Osteoblast (primary cell): Measurements from ENCODE around the gene SPATA6L. TPM values are rescaled to one million over a fixed set of nuclear protein-coding genes. Genes with fewer than 3 reads are reported as not detected.

ENCODE experiments used
- DNase-seq: peaks from one replicate; pipeline ENCODE4 v3.0.0; 2011; ENCODE audit warnings: low spot score, mixed read lengths; ENCODE audit not compliant: insufficient read length; ENCODE audit errors: missing footprints
- H2AFZ ChIP-seq: 2 replicates; pipeline ENCODE4 v1.6.0; 2011; ENCODE audit warnings: mild to moderate bottlenecking, low read length
- H3K27ac ChIP-seq: 2 replicates; pipeline ENCODE4 v1.5.1; 2011; ENCODE audit warnings: mild to moderate bottlenecking, low read depth, low read length, moderate library complexity
- H3K27me3 ChIP-seq: 2 replicates; pipeline ENCODE4 v1.6.0; 2012; ENCODE audit warnings: mild to moderate bottlenecking, control low read depth, inconsistent platforms, low read length, moderate library complexity; ENCODE audit not compliant: insufficient read depth
- H3K36me3 ChIP-seq: 2 replicates; pipeline ENCODE4 v1.5.1; 2011; ENCODE audit warnings: mild to moderate bottlenecking, low read length, control low read depth, moderate library complexity; ENCODE audit not compliant: insufficient read depth
- H3K4me1 ChIP-seq: 2 replicates; pipeline ENCODE4 v1.5.1; 2011; ENCODE audit warnings: mild to moderate bottlenecking, low read length, control low read depth, moderate library complexity; ENCODE audit not compliant: insufficient read depth
- H3K4me2 ChIP-seq: 2 replicates; pipeline ENCODE4 v1.6.0; 2011; ENCODE audit warnings: mild to moderate bottlenecking, low read length; ENCODE audit not compliant: insufficient read depth
- H3K4me3 ChIP-seq: fragments of 200-600 bp; sonication (generic); 3 replicates; pipeline ENCODE4 v1.5.1; 2012; ENCODE audit warnings: mild to moderate bottlenecking, low read length, inconsistent platforms; ENCODE audit not compliant: insufficient read depth
- H3K79me2 ChIP-seq: 2 replicates; pipeline ENCODE4 v1.6.0; 2012; ENCODE audit warnings: mild to moderate bottlenecking, low read length, control low read depth, inconsistent platforms; ENCODE audit not compliant: insufficient read depth
- H3K9me3 ChIP-seq: 2 replicates; pipeline ENCODE4 v1.5.1; 2011; ENCODE audit warnings: low read depth, low read length, control low read depth
- H4K20me1 ChIP-seq: 2 replicates; pipeline ENCODE4 v1.6.0; 2012; ENCODE audit warnings: mild to moderate bottlenecking, low read length, control low read depth; ENCODE audit not compliant: insufficient read depth
- total RNA-seq: library from RNA; depleted of rRNA; stranded (reverse); fragments of >200 nt; gene quantifications from 2 replicates; pipeline ENCODE4 v1.2.3, GENCODE V29; 2012
- TF ChIP-seq, protein P1 (sequence below): IDR thresholded peaks from 2 replicates; pipeline ENCODE4 v1.5.1; 2011; ENCODE audit warnings: mild to moderate bottlenecking, low read depth, low read length, moderate library complexity; ENCODE audit errors: extremely low read depth

Gene SPATA6L
- total RNA-seq, 1 donor: 0.72 TPM

GRCh38 chr9:4548811-4549725 lies 117.2 kb downstream of the SPATA6L start:
- H4K20me1 ChIP-seq: no peaks in the 10 kb centered on the region
- H3K4me1 ChIP-seq: peaks cover 18% of the 10 kb centered on the region
- no peaks in the 10 kb centered on the region for H3K9me3 ChIP-seq
- H3K79me2 ChIP-seq: no peaks in the 10 kb centered on the region
- no peak overlapping the region for H2AFZ ChIP-seq
- H3K27me3 ChIP-seq: no peaks in the 10 kb centered on the region
- H3K4me3 ChIP-seq: no peak overlapping the region
- no peaks in the 10 kb centered on the region for H3K36me3 ChIP-seq
- H3K27ac ChIP-seq: no peak overlapping the region
- TF ChIP-seq, protein P1, sequence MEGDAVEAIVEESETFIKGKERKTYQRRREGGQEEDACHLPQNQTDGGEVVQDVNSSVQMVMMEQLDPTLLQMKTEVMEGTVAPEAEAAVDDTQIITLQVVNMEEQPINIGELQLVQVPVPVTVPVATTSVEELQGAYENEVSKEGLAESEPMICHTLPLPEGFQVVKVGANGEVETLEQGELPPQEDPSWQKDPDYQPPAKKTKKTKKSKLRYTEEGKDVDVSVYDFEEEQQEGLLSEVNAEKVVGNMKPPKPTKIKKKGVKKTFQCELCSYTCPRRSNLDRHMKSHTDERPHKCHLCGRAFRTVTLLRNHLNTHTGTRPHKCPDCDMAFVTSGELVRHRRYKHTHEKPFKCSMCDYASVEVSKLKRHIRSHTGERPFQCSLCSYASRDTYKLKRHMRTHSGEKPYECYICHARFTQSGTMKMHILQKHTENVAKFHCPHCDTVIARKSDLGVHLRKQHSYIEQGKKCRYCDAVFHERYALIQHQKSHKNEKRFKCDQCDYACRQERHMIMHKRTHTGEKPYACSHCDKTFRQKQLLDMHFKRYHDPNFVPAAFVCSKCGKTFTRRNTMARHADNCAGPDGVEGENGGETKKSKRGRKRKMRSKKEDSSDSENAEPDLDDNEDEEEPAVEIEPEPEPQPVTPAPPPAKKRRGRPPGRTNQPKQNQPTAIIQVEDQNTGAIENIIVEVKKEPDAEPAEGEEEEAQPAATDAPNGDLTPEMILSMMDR: peak; percentile 55
- no peak for DNase-seq
- H3K4me2 ChIP-seq: no peak overlapping the region

Other genes starting within 250 kb of the SPATA6L start
- gene SLC1A1, start 176.0 kb downstream of the SPATA6L start, total RNA-seq: 20.0 and 25.7 TPM in 2 replicates
- gene PLPP6, start 4.2 kb downstream of the SPATA6L start, total RNA-seq: 7.2 and 8.3 TPM in 2 replicates
- gene CDC37L1, start 13.1 kb upstream of the SPATA6L start, total RNA-seq: 29.3 and 35.1 TPM in 2 replicates
- gene AK3, start 74.7 kb upstream of the SPATA6L start, total RNA-seq: 48.9 and 77.2 TPM in 2 replicates
- gene RCL1, start 126.5 kb upstream of the SPATA6L start, total RNA-seq: 11.5 and 15.6 TPM in 2 replicates